Activated CD4-positive, alpha-beta T cell treated with anti-CD3 and anti-CD28 coated beads, Interleukin-2, amount 10 ng/mL, durations not matched to agents 7 days and 5 days (primary cell): ENCODE data around the gene DLGAP4. TPM values are rescaled to one million over a fixed set of nuclear protein-coding genes. Genes with fewer than 3 reads are reported as not detected.
A peak's percentile ranks its signal among the peaks of the same experiment; 100 is the strongest.

Experiments
- CTCF ChIA-PET: fragments of 350-600 bp; sonication (Branson Sonifier 250); formaldehyde crosslinking; loops from one replicate; lab custom pipeline; 2021; ENCODE audit warnings: antibody characterized with exemption; lab: Charles Lee
- POLR2A ChIA-PET: fragments of 350-600 bp; sonication (Branson Sonifier 250); formaldehyde crosslinking; loops from one replicate; lab custom pipeline; 2021; ENCODE audit warnings: antibody characterized with exemption; lab: Charles Lee
- DNase-seq: peaks from one replicate; pipeline ENCODE4 v3.0.0-alpha.2; 2020
- H3K27ac Mint-ChIP-seq: one replicate; pipeline ENCODE4 v1.8.0; 2021; ENCODE audit warnings: mild to moderate bottlenecking, moderate library complexity, mixed read lengths
- H3K27me3 Mint-ChIP-seq: one replicate; pipeline ENCODE4 v1.8.0; 2021; ENCODE audit warnings: mixed read lengths
- H3K36me3 Mint-ChIP-seq: one replicate; pipeline ENCODE4 v1.8.0; 2021; ENCODE audit warnings: low read depth, mixed read lengths
- H3K4me1 Mint-ChIP-seq: one replicate; pipeline ENCODE4 v1.8.0; 2021; ENCODE audit warnings: mixed read lengths
- H3K4me3 Mint-ChIP-seq: one replicate; pipeline ENCODE4 v1.8.0; 2021; ENCODE audit warnings: mild to moderate bottlenecking, moderate library complexity, mixed read lengths
- H3K9me3 Mint-ChIP-seq: one replicate; pipeline ENCODE4 v1.8.0; 2021; ENCODE audit warnings: mixed read lengths
- total RNA-seq, 2 experiments: library from RNA; stranded (reverse); gene quantifications; one replicate each; pipeline ENCODE4 v1.2.3, GENCODE V29; 2021

DLGAP4 gene
- total RNA-seq, 2 experiments from 2014 or later, result 26.2 to 29.5 TPM

DNA sequence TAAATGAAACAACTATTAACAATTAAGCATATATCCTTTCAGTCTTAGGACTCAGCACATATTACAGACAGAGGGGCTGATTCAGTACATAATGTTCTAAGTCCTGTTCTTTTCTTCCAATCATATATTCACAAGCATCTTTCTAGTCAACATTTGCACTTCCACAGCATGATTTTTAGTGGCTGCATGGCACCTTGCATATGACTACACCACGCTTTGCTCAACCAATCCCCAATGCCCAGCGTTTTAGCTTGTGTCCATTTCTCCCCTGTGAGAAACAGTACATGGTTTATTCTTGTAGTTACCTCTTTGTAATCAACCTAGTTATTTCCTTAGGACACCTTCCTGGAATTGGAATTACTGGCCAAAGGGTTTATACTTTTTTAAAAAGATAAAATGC is 36.6 kb upstream of the DLGAP4 start:
- no peaks in the 10 kb centered on the region for H3K36me3 Mint-ChIP-seq
- no peak overlapping the region for H3K27ac Mint-ChIP-seq
- H3K4me3 Mint-ChIP-seq, result no peak overlapping the region
- H3K9me3 Mint-ChIP-seq, result no peaks in the 10 kb centered on the region
- DNase-seq, result no peak
- POLR2A ChIA-PET, result no interaction called here
- peaks cover 5% of the 10 kb centered on the region for H3K27me3 Mint-ChIP-seq
- CTCF ChIA-PET, result no interaction called here
- no peaks in the 10 kb centered on the region for H3K4me1 Mint-ChIP-seq

DNA sequence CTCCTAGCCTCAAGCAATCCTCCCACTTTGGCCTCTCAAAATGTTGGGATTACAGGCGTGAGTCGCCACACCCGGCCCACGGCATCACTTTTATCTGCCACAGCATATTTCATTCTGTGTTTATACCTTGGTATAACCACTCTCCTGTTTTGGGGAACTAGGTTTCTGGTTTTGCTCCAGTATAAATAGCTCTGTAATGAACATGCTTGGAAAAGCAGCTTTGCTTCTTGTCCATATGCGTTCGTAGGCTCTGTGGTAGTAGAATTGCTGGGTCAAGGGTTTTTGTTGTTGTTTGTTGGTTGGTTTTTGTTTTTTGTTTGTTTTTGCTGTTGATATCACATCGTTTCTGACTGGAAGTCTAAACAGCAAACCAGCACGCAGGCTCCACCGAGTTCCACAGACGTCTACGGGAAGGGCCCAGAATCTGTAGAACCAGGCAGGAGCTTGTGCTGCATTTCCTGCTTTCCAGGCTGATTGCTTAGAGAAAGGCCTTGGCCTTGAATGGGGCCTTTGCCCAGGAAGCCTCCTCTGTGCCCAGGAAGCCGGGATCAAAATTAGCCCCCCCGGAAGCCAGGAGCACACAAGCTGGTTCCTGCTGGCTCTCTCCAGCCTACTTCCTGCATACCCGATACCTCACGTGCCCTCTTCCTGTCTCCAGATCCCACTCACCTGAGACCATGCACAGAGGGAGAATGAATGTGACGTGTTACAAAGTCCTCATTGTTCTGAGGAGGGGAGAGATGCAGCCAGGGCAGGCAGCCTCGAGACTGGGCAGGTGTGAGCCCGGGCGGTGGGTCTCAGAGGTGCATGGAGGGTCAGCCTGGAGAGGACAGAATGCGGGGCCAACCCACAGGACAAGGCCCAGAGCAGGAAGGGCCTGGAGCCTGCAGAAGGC is 35.1 kb upstream of the DLGAP4 start:
- CTCF ChIA-PET, result interaction anchor here (0.5 to 1.4 kb wide), 2 partner anchors 71 to 168 kb away, joined by 3 to 5 read pairs; no protein-coding TSS in a partner anchor

DNA sequence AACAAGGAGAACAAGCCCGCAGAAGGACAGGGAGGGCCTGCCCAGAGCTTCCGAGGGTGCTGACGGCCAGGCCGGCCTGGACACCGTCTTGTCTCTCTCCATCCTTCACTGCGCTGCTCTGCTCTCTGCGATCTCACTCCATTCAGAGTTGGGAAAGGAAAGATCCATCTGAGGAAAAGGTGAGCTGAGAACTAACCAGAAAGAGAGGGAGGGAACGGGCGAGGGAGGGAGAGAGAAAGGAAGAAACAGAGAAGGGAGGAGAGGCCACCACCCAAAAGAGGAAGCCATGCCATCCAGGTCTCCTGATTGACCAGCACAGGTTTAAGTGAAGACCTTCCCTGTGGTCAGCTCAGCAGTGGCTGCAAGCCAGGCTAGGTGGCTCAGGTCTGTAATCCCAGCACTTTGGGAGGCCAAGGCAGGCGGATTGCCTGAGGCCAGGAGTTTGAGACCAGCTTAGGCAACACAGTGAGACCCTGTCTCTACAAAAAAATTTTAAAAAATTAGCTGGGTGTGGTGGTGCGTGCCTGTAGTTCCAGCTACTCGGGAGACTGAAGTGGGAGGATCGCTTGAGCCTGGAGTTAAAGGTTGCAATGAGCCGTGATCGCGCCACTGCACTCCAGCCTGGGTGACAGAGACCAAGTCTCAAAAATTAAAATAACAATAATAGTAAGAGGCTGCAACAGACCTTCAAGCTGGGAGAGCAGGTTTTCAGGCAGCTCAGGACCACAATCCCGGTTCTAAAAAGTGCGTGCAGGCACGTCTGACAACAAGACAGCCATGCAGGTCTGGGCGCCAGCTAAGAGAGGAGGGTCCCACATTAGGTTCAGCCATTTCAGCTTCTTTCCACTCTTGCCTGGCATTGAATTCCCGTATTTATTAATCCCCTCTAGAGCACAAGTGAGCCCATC is 34.2 kb upstream of the DLGAP4 start:
- Mint-ChIP-seq H3K9me3 (no peaks in the 10 kb centered on the region), H3K4me3 (no peak overlapping the region), H3K27ac (no peak overlapping the region), H3K27me3 (peaks cover 5% of the 10 kb centered on the region), H3K36me3 (no peaks in the 10 kb centered on the region), H3K4me1 (no peaks in the 10 kb centered on the region)
- CTCF ChIA-PET, result interaction anchor here (0.5 to 1.4 kb wide), 4 partner anchors 72 to 252 kb away, joined by 3 to 5 read pairs (median 3); no protein-coding TSS in a partner anchor
- DNase-seq, result no peak
- POLR2A ChIA-PET, result no interaction called here

More for the DNA sequence above, 35.1 kb upstream of the DLGAP4 start:
- H3K9me3 Mint-ChIP-seq, result no peaks in the 10 kb centered on the region
- no peak for DNase-seq
- POLR2A ChIA-PET, result no interaction called here
- peaks cover 5% of the 10 kb centered on the region for H3K27me3 Mint-ChIP-seq
- no peak overlapping the region for H3K4me3 Mint-ChIP-seq
- H3K36me3 Mint-ChIP-seq, result no peaks in the 10 kb centered on the region
- H3K4me1 Mint-ChIP-seq, result no peaks in the 10 kb centered on the region
- H3K27ac Mint-ChIP-seq, result no peak overlapping the region

DNA sequence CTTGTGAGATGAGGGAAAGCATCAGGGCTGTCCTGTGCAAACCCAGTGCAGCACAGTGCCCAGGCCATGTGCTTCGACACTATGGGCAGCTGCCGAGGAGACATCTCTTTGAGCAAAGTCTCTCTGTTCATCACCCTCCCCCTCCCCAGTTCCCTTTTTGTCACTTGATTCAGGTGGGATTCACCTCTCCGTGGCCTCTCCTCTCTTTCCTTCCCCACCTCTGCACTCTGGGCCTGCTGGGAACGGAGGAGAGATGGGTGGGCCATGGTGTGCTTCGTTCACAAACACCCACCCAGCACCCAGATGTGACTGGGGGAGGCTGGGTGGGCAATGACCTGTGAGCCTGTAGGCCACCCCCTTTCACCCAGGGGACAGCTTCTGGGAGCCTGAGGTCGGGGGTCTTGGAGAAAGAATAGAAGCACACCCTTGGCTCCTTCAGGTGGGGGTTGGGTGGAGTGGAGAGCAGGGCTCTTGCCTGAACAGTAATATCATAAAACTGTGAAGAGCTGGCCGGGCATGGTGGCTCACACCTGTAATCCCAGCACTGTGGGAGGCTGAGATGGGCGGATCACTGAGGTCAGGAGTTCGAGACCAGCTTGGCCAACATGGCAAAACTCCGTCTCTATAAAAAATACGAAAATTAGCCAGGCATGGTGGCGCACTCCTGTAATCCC is 33.5 kb upstream of the DLGAP4 start:
- no peaks in the 10 kb centered on the region for H3K36me3 Mint-ChIP-seq
- H3K27me3 Mint-ChIP-seq, result peaks cover 5% of the 10 kb centered on the region
- H3K27ac Mint-ChIP-seq, result no peak overlapping the region
- POLR2A ChIA-PET, result no interaction called here
- H3K9me3 Mint-ChIP-seq, result no peaks in the 10 kb centered on the region
- no peaks in the 10 kb centered on the region for H3K4me1 Mint-ChIP-seq
- H3K4me3 Mint-ChIP-seq, result no peak overlapping the region
- no peak for DNase-seq
- CTCF ChIA-PET, result interaction anchor here (0.6 to 1.4 kb wide), 6 partner anchors 16 to 591 kb away, joined by 3 to 5 read pairs (median 3); no protein-coding TSS in a partner anchor

DNA sequence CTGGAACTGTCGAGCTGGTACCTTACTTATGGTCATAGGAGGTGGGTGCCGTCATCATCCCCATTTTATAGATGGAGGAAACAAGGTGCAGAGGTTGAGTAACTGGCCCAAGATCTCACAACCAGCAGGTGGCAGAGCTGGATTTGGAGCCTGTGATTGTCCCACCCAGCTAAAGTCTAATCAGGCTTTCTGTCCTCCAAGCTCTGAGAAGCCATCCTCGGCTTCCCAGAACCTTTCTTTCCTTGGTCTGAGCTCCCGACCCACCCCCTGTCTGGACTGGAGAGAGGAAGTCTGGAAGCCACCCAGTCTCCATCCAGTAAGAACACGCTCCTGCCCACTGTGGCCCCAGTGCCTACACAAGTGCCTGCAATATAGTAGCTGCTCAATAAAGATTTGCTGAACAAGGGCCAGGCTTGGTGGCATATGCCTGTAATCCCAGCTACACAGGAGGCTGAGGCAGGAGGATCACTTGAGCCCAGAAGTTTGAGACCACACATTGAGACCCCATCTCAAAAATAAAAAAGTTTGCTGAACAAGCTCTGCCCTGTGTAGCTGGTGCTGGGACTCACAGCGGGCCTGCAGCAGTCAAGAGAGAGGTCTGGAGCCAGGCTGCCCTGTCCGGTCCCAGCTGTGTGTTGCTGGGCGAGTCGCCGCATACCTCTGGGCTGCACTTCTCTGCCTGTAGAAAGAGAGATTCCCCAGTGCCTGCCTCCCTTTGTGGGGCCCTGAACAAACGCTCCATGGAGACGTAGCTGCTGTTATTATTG is 32.5 kb upstream of the DLGAP4 start:
- no peak overlapping the region for H3K4me3 Mint-ChIP-seq
- H3K27ac Mint-ChIP-seq, result no peak overlapping the region
- H3K9me3 Mint-ChIP-seq, result no peaks in the 10 kb centered on the region
- DNase-seq, result peak; percentile 15
- ChIA-PET POLR2A (interaction anchor here (0.6 kb wide), 1 partner anchor 38 kb away, joined by 3 read pairs; no protein-coding TSS in a partner anchor), CTCF (interaction anchor here (0.6 to 2.0 kb wide), 4 partner anchors 9 to 591 kb away, joined by 3 to 4 read pairs (median 4); no protein-coding TSS in a partner anchor)
- H3K36me3 Mint-ChIP-seq, result no peaks in the 10 kb centered on the region
- H3K27me3 Mint-ChIP-seq, result peaks cover 7% of the 10 kb centered on the region
- H3K4me1 Mint-ChIP-seq, result no peaks in the 10 kb centered on the region

DNA sequence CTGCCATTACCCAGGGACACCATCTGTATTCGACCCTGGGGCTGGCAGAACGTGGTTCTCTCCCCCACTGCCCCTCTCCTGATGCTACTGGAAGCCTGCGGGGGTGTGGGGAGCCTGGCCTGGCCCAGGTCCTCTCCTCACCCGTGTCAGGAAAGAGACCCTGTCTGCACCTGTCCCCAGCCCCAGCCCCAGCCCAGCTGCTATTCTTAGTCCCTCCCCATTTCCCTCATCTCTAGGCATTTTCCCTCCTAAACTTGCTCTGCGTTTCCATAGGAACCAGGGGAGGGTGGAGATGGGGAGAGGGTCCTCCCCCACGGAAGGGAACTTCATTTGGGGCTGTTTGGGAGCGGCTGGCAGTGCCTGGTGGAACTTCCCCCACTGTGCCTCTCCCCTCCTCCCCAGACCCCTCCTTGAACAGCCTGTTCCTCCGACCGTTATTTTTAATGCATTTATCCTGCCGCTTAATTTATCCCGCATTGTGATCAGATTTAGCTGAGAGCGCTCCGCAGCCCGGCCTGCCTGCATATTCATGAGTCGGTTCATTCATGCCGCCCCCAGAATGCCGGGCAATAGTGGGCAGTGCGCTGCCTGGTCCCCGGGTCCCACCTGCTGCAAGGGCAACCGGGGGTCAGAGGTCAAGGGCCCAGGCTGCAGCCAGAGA is 31.8 kb upstream of the DLGAP4 start:
- Mint-ChIP-seq H3K27me3 (peaks cover 7% of the 10 kb centered on the region), H3K36me3 (no peaks in the 10 kb centered on the region), H3K4me3 (no peak overlapping the region), H3K27ac (no peak overlapping the region), H3K4me1 (no peaks in the 10 kb centered on the region), H3K9me3 (no peaks in the 10 kb centered on the region)
- no peak for DNase-seq
- CTCF ChIA-PET, result interaction anchor here (1.2 to 2.0 kb wide), 2 partner anchors 10 to 590 kb away, joined by 3 to 4 read pairs; no protein-coding TSS in a partner anchor
- POLR2A ChIA-PET, result no interaction called here

DNA sequence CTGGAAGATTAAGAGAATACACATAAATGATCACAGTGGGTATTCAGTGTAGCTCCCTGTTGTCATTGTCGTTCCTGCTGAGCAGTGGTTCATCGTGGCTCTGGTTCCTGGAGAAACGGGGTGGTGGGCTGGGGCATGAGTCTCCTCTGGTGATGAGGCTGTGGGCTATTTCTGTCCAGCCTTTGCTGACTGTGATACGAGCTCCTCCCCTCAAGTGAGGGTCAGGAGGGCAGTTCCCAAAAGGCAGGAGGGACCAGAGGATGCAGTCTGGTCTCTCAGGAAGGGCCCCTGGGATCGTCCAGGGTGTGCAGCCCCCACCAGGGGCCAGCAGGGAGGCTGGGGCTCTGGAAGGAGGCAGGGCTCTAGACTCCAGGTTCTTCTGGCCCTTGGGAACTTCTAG is 31.1 kb upstream of the DLGAP4 start:
- peaks cover 7% of the 10 kb centered on the region for H3K27me3 Mint-ChIP-seq
- CTCF ChIA-PET, result interaction anchor here (1.0 to 2.0 kb wide), 3 partner anchors 11 to 164 kb away, joined by 3 to 4 read pairs (median 4); no protein-coding TSS in a partner anchor
- no peak overlapping the region for H3K4me3 Mint-ChIP-seq
- POLR2A ChIA-PET, result no interaction called here
- no peak for DNase-seq
- no peaks in the 10 kb centered on the region for H3K4me1 Mint-ChIP-seq
- no peaks in the 10 kb centered on the region for H3K9me3 Mint-ChIP-seq
- no peak overlapping the region for H3K27ac Mint-ChIP-seq
- no peaks in the 10 kb centered on the region for H3K36me3 Mint-ChIP-seq

DNA sequence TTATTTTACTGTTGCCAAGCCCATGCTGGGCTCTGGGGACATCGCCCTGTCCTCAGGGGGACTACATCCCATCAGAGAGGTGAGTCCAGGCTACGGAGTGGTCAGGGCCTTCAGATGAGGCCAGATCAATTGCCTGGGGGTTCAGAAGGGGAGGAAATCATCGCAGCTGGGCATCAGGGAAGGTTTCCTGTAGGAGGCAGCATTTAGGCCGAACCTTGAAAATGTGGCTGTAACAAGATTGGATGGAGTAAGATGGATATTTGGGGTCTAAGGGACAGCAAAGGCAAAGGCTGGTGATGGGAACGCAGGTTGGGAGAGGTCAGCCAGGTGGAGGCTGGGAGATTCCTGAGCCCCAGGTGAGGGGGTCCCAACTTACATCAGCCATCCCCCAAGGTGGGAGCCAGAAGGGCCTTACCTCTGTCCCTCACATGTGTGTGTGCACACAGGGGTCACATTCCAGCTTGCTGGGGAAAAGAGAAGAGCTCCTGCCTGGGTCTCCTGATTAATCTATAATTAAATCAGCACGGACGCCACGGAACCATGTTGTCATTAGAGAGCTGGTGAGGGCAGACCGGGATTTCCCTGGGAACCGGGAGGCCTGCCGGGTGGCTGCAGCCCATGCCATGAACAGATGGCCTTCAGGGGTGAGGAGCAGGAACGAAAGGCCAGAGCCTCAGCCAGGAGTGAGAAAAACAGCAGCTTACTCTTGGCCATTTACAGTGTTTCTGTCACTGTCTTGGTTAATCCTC is 30.5 kb upstream of the DLGAP4 start:
- ChIA-PET POLR2A (no interaction called here), CTCF (interaction anchor here (1.0 to 2.0 kb wide), 3 partner anchors 11 to 164 kb away, joined by 3 to 4 read pairs (median 4); no protein-coding TSS in a partner anchor)
- Mint-ChIP-seq H3K4me3 (no peak overlapping the region), H3K36me3 (no peaks in the 10 kb centered on the region), H3K27ac (no peak overlapping the region), H3K4me1 (no peaks in the 10 kb centered on the region), H3K27me3 (peaks cover 7% of the 10 kb centered on the region), H3K9me3 (no peaks in the 10 kb centered on the region)
- DNase-seq, result no peak

DNA sequence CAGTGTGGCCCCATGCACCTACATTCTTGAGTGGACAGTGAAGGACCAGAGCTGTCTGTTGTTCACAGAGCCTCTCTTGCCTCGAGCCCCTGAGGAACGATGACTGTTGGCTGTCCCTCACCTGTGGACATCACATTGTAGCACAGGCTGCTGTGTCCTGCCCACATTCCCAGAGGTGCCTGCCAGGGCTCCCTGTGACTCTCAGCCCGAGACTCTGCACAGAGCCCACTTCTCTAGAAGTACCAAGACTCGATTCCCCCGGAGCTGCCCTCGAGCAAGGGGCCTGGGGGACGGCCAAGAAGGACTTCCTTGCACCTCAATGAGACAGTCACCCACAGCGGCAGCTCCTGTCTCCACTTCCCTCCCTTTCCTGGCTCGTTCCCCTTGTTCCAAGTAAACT is 28.6 kb upstream of the DLGAP4 start:
- Mint-ChIP-seq H3K4me3 (no peak overlapping the region), H3K27me3 (peaks cover 14% of the 10 kb centered on the region), H3K9me3 (no peaks in the 10 kb centered on the region), H3K27ac (no peak overlapping the region), H3K4me1 (no peaks in the 10 kb centered on the region), H3K36me3 (no peaks in the 10 kb centered on the region)
- DNase-seq, result no peak
- CTCF ChIA-PET, result no interaction called here
- POLR2A ChIA-PET, result no interaction called here

DNA sequence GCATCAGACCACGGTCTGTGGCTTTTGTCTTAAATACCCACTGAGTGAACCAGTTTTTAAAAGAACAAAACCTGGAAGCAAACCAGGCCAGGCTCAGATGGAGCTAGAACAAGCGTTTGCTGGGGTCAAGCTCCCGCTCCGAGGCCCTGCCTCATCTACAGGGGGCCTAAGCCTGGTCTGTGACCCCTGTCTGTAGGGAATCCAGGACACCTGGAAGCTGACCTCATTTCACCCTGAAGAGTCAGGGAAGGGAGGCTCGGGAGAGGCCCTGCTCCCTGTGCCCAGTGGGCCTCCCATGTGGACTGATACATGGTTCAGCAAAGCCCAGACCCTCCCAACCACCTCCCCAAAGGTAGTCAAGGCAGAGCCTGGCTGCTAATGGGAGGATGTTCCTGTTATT is 26.8 kb upstream of the DLGAP4 start:
- no peak for DNase-seq
- Mint-ChIP-seq H3K36me3 (no peaks in the 10 kb centered on the region), H3K4me1 (no peaks in the 10 kb centered on the region), H3K27ac (no peak overlapping the region), H3K27me3 (peaks cover 21% of the 10 kb centered on the region), H3K9me3 (no peaks in the 10 kb centered on the region), H3K4me3 (no peak overlapping the region)
- ChIA-PET POLR2A (no interaction called here), CTCF (interaction anchor here (0.6 kb wide), 2 partner anchors 399 to 1276 kb away, joined by 3 read pairs; no protein-coding TSS in a partner anchor)

DNA sequence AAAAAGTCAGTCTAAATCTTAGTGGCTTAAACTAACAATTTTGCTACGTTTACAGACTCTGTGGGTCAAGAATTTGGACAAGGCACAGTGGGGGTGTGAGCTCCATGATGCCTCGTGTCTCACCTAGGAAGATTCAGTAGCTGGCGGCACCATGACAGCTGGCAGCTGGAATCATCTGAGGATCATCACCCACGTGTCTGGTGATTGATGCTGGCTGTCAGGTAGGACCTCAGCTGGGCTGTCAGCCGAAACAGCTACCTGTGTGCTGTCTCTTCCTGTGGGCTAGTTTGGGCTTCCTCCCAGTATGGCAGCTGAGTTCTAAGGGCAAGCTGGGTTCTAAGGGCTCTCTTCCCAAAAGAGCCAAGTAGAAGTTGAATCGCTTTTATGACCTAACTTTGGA is 26.4 kb upstream of the DLGAP4 start:
- H3K9me3 Mint-ChIP-seq, result no peaks in the 10 kb centered on the region

More for the DNA sequence above, 26.4 kb upstream of the DLGAP4 start:
- Mint-ChIP-seq H3K27ac (no peak overlapping the region), H3K27me3 (peaks cover 21% of the 10 kb centered on the region), H3K4me1 (no peaks in the 10 kb centered on the region), H3K36me3 (no peaks in the 10 kb centered on the region), H3K4me3 (no peak overlapping the region)
- ChIA-PET CTCF (interaction anchor here (0.6 kb wide), 1 partner anchor 398 kb away, joined by 3 read pairs; no protein-coding TSS in a partner anchor), POLR2A (no interaction called here)
- no peak for DNase-seq
